ENCODE results near the gene KNG1. TPM values are rescaled to one million over a fixed set of nuclear protein-coding genes. Genes with fewer than 3 reads are reported as not detected.
"Not testable (repeated sequence)": the region's sequence is repeated elsewhere in the genome, so short reads cannot be mapped to it uniquely, and the experiment has no call there.

KNG1 gene
- total RNA-seq, result under 1 TPM in 1 of 2 donors, not detected in 1; 0.14 TPM
- long read RNA-seq, donor 1, result 0 reads
- long read RNA-seq, donor 2, result 0 reads

DNA sequence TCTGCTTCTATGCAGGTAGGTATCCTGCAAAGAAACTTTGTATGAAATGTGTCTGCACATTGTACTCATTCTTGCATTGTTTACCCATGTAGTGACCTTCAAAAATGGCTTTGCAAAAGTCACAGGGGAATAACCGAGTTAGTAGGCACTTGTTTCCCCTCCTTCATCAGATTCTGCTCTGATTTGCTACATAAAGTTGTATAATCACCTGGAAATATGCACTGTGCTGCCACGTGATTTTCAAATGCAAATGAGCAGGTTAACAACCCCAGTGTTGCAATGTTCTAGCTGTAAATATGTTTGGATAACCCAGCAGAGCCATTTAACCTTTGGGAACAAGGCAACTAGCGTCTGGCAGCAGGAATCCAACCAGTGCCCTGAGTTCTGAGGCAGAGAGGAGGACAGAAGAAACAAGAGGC is at the start of gene KNG1:
TSS of gene KNG1 (plus strand) at position 321 of the 419 bp plus-strand sequence. CDS start 184 bp downstream, outside the sequence.
- no peak for DNase-seq (ENCODE audit: low spot score)
- intact Hi-C loops (cut with DNase I), result no loop called here

DNA sequence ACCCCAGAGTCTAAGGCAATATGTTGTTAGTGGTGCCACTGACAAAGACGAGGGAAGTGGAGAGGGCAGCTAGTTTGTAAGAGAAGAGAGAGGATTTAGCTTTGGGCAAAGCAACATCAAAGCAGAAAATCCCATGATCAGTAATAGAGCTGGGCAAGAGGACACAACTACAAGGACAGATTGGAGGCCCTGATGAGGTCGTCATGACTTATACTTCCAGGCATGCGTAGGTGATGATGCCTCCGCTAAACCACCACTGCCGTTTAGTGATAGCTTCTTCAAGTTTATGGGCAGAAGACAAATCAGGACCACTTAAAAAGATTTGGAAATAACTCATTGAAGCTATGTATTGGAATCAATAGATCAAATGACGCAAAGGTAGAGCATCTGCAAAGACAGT is 48.7 kb upstream of the KNG1 start:
- DNase-seq (ENCODE audit: low spot score), result no peak
- intact Hi-C loops (cut with DNase I), result no loop called here

DNA sequence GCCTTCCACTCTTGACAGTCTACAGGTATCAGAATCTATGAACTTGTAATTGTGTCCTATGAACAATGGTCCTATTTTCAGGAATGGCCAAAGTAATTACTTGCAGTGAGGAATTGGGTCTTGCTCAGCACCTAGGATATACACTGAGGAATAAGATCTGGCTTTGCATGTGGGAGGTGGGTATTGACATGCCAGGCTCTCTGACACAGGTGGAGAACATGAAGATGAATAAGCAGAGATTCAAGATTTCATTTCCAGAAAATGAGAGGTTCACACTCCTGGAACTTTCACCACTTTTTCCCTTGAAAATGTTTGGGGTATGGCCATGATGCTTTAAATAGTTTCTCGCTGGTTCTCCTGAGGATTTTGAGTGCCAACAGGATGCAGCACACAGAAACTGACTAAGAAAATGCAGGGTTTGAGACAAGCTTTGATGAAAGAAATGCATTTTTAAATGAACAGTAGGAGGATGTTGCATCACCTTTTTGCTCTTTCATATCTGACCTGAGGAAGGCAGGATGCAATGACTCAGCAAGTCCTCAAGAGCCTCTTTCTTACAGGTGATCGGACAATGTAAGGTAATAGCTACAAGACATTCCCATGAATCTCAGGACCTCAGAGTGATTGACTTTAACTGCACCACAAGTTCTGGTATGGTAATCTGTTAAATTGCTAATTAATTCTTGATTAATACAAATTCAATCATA is 47.6 kb upstream of the KNG1 start:
- intact Hi-C loops (cut with DNase I), result no loop called here
- DNase-seq (ENCODE audit: low spot score), result no peak

DNA sequence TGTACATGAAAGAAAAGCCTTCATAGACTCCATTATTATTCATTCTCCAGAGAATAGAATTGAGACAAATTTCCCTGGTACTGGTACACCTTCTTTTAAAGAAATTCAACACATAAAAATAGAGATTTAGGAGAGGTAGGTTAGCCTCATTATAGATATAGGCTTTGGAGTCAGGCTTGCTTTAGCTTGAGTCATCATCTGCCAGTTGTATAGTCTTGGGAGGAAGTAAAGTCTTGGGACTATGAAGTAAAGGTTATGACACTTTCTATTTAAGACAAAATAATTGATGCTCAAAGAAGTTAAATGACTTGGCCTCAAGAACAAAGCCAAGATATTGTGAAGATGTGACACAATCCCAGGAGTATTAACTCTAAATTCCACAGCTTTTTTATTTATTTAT is 47.0 kb upstream of the KNG1 start:
- intact Hi-C loops (cut with DNase I), result no loop called here
- DNase-seq (ENCODE audit: low spot score), result no peak

DNA sequence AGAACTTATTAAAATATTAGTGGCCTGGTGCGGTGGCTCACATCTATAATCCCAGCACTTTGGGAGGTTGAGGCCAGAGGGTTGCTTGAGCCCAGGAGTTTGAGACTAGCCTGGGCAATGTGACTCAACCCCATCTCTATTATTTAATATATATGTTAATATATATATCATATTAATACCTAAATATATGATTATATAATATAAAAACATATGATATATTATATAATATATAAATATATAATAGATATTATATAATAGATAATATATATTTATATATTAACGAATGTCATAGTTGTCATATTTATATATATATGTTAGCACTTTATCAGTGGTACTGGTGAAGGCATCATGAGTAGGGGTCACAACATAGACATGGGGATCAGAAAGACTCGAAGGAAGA is 46.1 kb upstream of the KNG1 start:
- intact Hi-C loops (cut with DNase I), result no loop called here
- DNase-seq (ENCODE audit: low spot score), result no peak

DNA sequence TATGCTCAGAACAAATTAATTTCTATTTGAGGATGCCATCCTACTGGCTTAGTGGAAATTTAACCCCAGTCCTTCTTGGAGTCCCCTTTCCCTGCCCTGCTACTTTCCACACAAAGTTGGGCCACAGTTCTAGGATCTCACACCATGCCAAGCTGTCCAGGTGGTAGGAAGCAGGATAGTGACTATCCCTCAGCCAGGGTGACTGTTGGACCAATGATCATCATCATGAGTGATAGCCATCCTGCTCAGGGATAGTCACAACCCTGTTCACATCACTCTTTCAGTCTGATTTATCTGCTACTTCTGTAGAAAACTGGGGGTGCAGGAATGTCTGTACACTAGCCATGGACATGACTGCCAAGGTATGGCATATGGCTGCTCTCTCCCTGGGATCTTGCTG is 38.6 kb upstream of the KNG1 start:
- DNase-seq (ENCODE audit: low spot score), result no peak
- intact Hi-C loops (cut with DNase I), result no loop called here

DNA sequence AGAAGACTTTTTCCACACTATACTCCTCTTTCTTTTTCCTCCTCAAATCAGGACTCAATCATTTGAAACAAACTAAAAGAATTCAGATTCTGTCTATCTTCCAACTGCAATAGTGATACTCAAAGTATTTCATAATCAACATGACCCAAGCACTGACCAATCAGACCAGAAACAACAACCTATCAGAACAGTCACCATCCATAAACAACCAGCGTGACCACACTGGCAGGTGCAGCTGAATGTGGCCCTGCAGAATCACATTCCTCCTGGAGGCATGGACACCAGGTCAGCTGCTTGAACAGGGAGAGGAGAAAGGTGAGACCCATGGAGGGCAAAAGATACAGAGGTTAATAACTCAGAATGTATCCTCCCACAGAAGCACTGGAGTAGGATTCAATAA is 38.0 kb upstream of the KNG1 start:
- intact Hi-C loops (cut with DNase I), result no loop called here
- no peak for DNase-seq (ENCODE audit: low spot score)

DNA sequence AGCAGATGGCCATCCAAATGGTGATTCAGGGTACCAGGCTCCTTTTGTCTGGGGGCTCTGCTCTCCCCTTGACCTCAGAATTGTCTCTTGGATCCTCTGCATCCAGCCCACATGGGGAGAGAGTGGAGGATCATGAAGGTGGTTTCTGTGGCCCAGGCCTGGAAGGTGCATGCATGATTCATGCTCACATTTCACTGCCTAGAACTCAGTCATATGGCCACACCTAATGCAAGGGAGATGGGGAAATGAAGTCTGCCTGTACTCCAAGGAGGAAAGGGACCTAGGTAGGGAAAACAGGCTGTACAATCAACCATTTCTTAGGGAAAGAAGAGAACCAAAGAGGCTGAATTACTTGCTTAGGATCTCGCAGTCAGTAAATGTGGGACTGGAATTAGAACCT is 36.3 kb upstream of the KNG1 start:
- no peak for DNase-seq (ENCODE audit: low spot score)
- intact Hi-C loops (cut with DNase I), result no loop called here

DNA sequence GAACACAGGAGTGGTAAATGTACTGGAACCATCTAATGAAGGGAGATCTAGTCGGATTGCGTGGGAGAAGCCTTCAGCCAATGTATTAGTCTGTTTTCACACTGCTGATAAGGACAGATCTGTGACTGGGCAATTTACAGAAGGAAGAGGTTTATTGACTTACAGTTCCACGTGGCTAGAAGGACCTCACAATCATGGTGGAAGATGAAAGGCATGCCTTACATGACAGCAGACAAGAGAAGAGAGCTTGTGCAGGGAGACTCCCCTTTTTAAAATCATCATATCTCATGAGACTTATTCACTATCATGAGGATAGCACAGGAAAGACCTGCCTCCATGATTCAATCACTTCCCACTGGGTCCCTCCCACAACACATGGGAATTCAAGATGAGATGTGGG is 34.3 kb upstream of the KNG1 start:
- DNase-seq (ENCODE audit: low spot score), result no peak
- intact Hi-C loops (cut with DNase I), result no loop called here

DNA sequence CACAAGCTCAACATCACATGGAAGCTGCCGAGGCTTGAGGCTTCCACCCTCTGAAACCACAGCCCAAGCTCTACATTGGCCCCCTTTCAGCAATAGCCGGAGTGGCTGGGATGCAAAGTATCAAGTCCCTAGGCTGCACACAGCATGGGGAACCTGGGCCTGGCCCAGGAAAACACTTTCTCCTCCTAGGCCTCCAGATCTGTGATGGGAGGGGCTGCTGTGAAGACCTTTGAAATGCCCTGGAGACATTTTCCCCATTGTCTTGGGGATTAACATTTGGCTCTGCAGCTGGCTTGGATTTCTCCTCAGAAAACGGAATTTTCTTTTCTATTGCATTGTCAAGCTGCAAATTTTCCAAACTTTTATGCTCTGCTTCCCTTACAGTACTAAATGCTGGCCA is 33.2 kb upstream of the KNG1 start:
- no peak for DNase-seq (ENCODE audit: low spot score)
- intact Hi-C loops (cut with DNase I), result no loop called here

DNA sequence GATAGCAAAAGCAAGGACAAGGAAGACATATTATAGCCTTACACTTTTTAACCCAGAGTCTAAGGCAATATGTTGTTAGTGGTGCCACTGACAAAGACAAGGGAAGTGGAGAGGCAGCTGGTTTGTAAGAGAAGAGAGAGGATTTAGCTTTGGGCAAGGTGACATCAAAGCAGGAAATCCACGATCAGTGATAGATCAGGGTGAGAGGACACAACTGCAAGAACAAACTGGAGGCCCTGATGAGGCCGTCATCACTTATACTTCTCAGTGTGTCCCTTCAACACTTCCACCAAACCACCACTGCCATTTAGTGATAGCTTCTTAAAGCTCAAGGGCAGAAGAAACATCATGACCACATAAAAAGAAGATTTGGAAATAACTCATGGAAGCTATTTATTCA is 30.7 kb upstream of the KNG1 start:
- intact Hi-C loops (cut with DNase I); DNase-seq (ENCODE audit: low spot score): not testable (repeated sequence)

DNA sequence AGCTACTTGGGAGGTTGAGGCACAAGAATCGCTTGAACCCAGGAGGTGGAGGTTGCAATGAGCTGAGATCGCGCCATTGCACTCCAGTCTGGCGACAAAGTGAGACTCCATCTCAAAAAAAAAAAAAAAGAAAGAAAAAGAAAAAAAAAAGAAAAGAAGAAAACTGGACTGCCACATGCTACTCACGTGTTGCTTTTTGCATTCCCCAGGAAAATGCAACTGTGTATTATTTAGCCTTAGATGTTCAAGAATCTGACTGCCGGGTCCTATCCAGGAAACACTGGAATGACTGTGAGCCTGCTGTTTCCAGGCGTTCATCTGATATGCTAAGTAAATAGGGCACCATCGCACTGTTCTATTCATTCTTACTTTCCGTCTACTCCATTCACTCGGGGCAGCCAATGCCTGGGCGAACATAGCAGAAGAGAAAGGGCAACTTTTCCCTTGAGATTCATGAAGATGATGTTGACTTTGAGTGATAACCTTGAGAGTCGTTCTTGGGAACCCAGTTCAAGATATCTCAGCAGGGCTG is 30.0 kb upstream of the KNG1 start:
- intact Hi-C loops (cut with DNase I), result no loop called here
- DNase-seq (ENCODE audit: low spot score), result no peak

DNA sequence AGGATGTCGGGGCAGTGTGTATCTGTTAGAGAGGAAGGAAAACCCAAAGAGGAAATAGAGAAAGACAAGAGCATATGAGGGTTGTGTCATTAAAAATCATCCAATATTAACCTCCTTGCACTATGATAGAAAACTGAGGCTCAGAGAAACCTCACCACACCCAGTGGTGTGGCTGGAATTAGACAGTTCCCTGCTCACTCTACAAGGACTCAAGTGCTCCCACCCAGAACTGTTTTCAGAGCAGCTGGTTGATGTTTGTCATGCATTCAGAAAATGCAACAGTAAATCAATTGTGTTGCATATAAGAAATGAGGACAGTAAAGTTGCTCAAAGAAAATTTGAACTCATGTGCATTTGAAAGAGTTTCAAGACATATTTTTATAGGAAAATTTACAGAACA is 26.9 kb upstream of the KNG1 start:
- intact Hi-C loops (cut with DNase I); DNase-seq (ENCODE audit: low spot score): not testable (repeated sequence)

DNA sequence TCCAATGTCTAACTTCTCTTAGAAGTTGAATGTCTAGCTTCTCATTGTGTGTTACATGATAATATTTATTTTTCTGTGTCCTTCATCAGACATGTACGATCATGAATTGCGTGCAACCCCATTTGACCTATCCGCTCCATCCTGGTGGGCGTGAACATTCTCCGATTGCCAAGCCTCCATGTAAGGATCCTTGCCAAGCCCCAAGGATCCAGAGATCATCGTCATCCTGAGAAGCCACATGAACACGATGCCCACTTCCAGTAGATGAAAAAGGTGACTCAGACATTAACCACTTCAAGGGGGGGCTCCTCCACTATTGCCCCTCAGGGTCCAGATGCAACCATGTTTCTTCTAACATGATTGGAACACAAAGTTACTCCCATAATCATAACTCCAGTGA is 25.5 kb upstream of the KNG1 start:
- no peak for DNase-seq (ENCODE audit: low spot score)
- intact Hi-C loops (cut with DNase I), result no loop called here

DNA sequence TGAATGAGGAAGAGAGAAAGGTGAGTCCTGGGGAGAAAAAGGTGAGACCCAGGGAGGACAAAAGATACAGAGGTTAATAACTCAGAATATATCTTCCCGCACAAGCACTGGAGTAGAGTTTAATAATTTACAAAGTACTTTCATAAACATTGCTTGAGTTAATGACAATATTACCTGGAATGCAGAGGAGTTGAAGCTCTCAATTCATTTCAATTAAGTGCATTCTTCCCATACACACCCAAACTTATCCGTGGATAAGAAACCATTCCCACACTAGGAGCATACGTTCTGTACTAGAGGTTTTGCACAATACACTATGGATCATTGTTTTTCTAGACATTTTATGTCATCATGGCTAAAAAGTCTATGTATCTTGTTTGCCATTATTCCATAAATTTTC is 23.3 kb upstream of the KNG1 start:
- intact Hi-C loops (cut with DNase I), result no loop called here
- no peak for DNase-seq (ENCODE audit: low spot score)

DNA sequence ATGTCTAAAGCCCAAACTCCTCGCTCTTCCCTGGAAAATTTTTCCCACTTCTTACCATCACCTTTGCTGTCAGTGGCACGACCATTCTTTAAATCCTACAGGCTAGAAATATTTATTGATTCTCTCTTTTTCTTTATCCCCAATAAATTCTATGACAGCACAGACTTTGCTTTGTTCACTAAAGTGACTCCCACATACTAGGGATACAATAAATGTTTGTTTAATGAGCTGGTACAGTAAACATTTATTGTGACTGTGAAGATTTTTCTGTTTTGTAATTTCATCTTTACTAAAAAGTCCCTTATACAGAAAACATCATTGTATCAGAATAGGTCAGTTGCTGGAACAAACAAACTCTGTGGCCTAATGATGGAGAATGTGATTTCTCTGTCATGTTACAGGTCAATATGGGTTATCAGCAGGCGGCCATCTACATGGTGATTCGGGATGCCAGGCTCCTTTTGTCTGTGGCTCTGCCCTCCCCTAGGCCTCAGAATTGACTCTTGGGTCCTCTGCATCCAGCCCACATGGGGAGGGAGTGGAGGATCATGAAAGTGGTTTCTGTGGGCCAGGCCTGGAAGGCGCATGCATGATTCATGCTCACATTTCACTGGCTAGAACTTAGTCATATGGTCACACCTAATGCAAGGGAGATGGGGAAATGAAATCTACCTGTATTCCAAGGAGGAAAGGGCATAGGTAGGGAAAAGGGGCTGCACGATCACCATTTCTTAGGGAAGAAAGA is 22.7 kb upstream of the KNG1 start:
- intact Hi-C loops (cut with DNase I), result no loop called here
- DNase-seq (ENCODE audit: low spot score), result no peak

DNA sequence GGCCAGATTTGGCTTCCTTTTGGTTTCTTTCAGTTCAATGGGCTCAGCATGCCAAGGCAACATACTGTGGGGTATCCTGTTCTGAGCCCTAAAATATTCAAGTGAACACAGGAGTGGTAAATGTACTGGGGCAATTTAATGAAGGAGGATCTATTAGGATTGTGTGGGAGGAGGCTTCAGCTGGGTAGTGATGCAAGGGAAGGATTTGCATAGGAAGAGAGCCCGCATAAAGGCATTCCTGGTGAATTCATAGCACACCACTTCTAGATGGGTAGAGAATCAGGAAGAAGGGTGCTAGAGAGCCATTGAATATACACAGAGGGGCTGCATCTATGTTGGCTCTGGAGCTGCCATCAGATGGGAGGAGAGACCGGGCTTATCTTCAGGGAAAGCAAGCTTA is 20.6 kb upstream of the KNG1 start:
- DNase-seq (ENCODE audit: low spot score), result no peak
- intact Hi-C loops (cut with DNase I), result no loop called here

DNA sequence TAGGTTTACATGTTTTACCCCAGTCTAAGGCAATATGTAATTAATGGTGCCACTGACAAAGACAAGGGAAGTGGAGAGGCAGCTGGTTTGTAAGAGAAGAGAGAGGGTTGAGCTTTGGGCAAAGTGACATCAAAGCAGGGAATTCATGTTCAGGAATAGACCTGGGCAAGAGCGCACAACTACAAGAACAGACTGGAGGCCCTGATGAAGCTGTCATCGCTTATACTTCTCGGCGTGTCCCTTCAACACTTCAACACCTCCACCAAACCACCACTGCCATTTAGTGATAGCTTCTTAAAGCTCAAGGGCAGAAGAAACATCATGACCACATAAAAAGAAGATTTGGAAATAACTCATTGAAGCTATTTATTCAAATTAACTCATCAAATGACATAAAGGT is 19.6 kb upstream of the KNG1 start:
- intact Hi-C loops (cut with DNase I), result no loop called here
- DNase-seq (ENCODE audit: low spot score), result no peak

DNA sequence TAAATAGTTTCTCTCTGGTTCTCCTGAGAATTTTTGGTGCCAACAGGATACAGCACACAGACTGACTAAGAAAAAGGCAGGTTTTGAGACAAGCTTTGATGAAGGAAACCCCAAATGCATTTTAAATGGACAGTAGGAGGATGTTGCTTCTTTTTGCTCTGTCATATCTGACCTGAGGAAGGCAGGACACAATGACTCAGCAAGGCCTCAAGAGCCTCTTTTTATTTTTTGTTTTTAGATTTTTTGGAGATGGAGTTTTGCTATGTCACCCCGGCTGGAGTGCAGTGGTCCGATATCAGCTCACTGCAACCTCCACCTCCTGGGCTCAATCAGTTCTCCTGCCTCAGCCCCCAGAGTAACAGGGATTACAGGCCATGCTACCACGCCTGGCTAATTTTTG is 16.9 kb upstream of the KNG1 start:
- no peak for DNase-seq (ENCODE audit: low spot score)
- intact Hi-C loops (cut with DNase I), result no loop called here

DNA sequence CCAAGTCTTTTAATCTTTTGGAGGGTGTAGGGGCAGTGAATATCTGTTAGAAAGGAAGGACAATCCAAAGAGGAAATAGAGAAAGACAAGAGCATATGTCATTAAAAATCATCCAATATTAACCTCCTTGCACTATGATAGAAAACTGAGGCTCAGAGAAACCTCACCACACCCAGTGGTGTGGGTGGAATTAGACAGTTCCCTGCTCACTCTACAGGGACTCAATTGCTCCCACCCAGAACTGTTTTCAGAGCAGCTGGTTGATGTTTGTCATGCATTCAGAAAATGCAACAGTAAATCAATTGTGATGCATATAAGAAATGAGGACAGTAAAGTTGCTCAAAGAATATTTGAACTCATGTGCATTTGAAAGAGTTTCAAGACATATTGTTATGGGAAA is 14.7 kb upstream of the KNG1 start:
- DNase-seq (ENCODE audit: low spot score); intact Hi-C loops (cut with DNase I): not testable (repeated sequence)

Data from posterior vena cava (tissue), 2 donors.